Effector CD8-positive, alpha-beta T cell (primary cell): ENCODE measurements around the gene OR5H15.
"Not testable (repeated sequence)": the region's sequence is repeated elsewhere in the genome, so short reads cannot be mapped to it uniquely, and the experiment has no call there.

Experiments used
- DNase-seq: peaks from one replicate; lab custom pipeline; 2025; lab: John Stamatoyannopoulos, UW
- total RNA-seq, 4 experiments: gene quantifications; one replicate each; lab custom pipeline; 2026; lab: John Stamatoyannopoulos, UW

Gene OR5H15
- 0 reads per million in 4 experiments for total RNA-seq

DNA sequence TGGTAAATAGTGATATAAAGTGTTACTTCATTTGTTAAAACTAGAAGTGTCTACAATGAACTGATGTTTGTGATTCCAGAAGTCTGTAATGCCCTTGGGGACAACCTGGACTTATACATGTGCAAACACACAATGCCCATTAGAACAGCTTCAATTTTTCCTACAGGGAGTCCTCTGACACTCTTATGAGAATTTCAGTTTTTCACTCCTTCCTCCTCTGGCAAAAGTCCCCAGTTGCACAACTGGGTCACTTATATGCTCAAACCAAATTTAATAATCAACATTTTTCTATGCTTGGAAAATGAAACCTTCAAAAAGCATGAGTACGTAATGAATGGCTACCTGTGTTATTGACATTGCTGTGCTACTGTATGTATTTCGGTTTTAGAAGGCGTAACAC is at the start of gene OR5H15:
OR5H15 (plus strand) TSS at position 301 of the 400 bp plus-strand sequence. CDS start 2,004 bp downstream, outside the sequence.
- no peak for DNase-seq

DNA sequence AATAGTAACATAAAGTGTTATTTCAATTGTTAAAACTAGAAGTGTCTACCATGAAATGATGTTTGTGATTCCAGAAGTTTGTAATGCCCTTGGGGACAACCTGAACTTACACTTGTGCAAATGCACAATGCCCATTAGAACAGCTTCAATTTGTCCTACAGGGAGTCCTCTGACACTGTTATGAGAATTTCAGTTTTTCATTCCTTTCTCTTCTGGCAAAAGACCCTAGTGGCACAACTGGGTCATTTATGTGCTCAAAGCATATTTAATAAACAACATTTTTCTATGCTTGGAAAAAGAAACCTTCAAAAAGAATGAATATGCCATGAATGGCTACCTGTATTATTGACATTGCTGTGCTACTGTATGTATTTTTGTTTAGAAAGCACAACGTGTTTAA is 36.1 kb upstream of the OR5H15 start, which contains the start of gene OR5H1:
OR5H1 (plus strand) TSS at position 301 of the 400 bp plus-strand sequence. CDS start 1,977 bp downstream, outside the sequence.
- DNase-seq, result no peak

DNA sequence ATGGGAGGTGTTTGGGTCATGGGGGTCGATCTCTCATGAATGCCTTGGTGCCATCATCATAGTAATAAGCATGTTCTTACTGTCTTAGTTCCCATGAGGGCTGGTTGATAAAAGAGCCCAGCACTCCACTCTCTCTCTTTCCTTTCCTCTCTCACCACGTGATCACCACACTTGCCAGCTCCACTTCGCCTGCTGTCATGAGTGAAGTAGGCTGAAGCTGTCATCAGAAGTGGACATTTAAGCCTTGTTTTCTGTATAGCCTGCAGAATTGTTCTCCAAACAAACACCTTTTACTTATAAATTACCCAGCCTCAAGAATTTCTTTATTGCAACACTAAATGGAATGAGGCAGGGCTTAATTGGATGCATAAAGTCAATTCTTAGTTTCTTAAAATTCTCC is 29.9 kb upstream of the OR5H15 start:
- DNase-seq, result no peak

DNA sequence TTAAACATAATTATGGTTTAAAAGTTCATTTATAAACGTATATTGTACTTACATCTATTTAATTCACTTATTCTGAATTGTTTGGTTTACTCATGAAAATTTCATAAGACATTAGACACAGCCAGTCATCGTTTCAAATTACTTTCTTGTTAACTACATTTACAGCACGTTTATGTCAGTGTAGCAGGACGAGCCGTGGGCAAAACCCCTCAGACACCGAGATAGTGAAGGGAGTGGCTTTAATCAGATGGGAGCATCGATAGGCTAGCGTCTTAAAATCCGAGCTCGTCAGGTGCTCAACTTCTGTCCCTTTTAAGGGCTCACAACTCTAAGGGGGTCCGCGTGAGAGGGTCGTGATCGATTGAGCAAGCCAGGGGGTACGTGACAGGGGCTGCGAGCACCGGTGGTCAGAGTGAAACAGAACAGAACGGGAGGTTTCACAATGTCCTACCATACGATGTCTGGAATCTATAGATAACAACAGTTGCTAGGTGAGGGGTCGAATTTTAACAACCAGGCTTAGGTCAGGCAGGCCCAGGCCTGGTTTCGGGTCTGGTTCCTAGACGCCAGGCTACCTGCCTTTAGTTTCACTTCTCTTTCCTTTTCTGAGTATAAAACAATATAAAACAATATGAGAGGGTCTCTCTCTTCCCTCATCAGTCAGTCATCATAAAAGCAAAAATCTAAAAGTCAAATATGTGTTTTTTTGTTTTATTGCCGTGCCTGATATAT is 28.5 kb upstream of the OR5H15 start:
- not testable (repeated sequence) for DNase-seq

DNA sequence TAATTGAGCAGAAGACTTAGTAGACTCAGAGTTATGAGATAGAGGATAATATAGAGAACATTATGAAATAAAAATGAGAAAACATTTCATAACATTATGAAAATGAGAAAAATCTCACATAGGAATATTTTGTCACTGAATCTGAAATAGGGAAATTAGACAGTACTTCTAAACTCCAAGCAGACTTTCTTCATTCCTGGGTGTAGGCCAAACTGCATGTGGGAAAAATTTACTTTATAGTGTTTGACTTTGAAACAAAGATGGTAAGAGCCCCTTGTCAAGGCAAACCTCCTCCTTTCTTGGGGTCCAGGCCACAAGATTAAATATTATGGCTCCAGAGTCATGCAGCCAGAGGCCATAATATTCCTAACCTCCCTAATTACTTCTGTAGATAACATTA is 26.0 kb upstream of the OR5H15 start:
- DNase-seq, result no peak

DNA sequence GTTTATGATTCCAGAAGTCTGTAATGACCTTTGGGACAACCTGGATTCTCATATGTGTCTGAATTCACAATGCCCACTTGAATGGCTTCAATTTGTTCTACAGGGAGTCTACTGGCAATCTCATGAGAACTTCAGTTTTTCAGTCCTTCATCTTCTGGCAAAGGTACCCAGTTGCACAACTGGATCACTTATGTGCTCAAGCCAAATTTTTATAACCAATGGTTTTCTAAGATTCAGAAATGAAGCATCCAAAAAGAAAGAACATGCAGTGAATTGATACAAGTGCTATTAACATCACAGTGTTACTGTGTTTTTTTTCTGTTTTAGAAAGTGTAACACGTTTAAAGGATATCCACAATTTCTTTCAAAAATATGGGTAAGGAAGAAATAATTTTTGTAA is 19.3 kb upstream of the OR5H15 start, which contains the start of gene OR5H14:
OR5H14 (plus strand) TSS at position 301 of the 400 bp plus-strand sequence. CDS start 1,907 bp downstream, outside the sequence.
- no peak for DNase-seq

DNA sequence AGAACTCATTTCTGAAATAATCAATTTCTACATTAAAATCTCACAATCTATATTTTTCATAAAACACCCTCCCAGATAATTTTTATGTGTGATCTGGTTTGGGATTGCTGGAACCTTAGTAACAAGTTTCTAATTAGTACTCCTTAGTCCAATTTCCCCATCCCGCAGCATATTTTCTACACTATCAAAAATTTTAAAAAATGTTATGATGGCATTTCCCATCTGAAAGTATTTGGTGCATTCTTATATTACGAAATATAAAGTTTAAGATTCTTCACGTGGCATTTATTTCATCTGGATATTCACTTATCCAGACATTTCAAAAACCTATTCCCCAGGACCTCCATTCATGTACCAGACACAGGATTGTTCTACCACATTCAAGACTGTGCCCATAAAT is 17.7 kb upstream of the OR5H15 start:
- DNase-seq, result no peak

DNA sequence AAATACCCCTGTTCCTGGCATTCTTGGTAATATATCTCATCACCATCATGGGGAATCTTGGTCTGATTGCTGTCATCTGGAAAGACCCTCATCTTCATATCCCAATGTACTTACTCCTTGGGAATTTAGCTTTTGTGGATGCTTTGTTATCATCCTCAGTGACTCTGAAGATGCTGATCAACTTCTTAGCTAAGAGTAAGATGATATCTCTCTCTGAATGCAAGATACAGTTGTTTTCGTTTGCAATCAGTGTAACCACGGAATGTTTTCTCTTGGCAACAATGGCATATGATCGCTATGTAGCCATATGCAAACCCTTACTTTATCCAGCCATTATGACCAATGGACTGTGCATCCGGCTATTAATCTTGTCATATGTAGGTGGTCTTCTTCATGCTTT is 17.0 kb upstream of the OR5H15 start:
- not testable (repeated sequence) for DNase-seq

DNA sequence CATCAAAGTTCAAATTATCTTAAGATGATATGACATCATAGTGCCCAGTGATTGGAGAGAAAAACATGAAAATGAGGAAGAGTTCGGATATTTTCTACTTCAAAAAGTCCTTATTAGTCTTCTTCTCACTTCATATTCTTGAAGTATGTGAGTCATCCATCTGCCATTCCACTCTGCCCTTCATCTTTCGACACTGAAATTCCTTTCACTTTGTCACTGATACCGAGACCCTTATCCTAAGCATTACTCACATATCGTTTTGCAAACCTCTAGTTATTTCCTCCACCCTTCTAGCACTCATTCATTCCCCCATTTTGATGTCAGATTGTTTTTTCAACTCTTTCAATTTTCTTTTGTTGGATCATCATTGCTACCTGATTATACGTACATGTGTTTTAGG is 15.3 kb upstream of the OR5H15 start:
- no peak for DNase-seq

DNA sequence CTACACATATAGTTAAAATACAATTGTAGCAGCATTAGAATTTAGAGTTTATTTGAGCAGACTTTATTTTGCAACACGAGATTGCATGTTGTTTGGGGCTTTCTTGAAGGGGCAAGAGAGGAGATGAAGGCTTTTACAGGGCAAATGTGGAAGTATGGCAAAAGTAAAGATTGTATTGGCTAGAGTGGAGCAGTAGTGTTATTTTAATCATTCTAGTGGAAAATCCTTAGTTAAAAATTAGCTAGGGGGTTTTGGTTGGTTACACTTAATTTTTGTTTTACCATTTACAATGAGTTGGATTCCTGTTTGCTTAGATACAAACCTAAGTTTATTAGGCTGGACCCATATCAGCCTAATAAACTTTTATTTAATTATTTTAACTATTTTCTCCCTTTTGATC is 4.6 kb downstream of the OR5H15 start:
- no peak for DNase-seq

DNA sequence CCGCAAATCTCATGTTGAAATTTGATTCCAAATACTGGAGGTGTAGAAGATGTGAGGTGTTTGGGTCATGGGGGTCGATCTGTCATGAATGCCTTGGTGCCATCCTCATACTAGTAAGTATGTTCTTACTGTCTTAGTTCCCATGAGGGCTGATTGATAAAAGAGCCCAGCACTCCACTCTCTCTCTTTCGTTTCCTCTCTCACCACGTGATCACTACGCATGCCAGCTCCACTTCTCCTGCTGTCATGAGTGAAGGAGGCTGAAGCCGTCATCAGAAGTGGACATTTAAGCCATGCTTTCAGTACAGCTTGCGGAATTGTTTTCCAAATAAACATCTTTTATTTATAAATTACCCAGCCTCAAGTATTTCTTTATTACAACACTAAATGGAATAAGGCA is 6.1 kb downstream of the OR5H15 start:
- no peak for DNase-seq

DNA sequence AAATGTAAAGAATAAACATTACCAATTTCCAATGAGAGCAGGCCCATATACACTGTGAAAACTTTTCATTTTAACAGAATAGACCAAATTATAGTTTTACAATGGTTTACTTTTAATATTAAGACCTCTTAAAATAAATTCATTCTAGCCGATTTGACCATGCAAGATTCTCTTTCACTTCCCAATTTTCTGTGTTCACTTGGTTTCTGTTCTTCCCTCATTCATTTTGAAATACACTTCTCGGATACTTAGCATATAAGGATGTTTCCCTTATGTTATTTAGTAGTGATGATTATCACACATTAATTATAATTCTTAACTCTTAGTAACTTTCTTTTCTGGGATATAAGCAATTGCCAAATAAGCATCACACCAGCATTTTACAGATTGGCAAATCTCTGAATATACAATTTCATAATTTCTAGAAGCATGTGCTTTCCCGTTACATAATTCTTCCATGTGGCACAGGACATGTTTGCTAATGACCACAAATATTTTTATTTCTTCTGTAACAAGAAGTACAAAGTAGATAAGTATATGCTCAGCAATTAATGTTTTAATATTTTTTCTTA is 13.9 kb downstream of the OR5H15 start:
- DNase-seq, result no peak

DNA sequence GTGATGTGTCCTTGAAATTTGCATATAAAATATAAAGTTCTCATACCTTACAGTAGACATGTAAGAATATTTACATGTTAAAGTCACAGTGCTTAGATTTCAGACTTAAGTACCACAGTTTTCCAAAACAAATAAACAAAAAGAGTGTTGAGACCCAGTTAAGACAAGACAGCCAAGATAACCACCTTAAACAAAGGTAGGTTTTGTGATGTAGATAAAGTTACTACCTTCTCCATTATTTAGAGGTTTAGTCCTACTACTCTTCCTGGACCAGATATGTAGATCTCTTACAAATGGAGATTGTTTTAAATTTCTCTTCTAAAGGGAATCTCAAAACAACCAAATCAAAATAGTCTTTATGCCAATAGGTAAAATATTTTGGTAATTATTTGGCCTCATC is 15.7 kb downstream of the OR5H15 start:
- no peak for DNase-seq

DNA sequence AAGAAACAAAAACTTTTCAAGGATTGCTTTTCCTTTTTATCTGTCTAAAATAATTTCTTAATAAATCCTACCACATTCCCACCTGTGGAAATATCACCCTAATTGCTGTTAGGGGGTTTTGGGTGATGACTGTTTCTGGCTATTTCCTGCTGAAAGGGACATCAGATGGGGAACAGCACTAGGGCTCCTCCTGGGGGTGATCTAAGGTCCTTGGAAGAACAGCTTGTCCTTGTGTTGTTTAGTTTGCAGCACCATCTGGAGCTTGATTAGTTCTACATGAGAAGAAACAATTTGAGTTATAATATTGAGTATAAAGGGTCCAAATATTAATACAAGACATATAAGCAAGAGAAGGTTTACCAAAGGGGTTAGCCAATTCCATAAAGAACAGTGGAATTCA is 18.7 kb downstream of the OR5H15 start:
- no peak for DNase-seq

DNA sequence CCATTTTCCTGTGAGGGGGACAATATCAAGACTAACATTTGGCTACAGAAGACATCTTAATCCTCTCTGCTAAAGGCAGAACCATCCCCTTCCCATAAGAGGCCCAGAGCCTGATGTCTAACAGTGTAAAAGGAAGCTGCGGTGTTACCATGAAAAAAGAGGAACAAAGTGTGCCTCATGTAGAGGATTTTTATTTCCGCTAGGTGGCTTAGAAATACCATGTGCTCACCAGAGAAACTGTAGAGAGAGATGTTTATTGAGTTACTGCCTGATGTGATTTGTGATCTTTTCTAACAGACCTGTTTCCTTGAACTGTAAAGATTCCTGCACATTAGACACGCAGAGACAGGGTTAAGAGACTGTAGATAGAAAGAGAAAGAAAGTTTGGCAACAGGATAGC is 22.0 kb downstream of the OR5H15 start:
- no peak for DNase-seq

DNA sequence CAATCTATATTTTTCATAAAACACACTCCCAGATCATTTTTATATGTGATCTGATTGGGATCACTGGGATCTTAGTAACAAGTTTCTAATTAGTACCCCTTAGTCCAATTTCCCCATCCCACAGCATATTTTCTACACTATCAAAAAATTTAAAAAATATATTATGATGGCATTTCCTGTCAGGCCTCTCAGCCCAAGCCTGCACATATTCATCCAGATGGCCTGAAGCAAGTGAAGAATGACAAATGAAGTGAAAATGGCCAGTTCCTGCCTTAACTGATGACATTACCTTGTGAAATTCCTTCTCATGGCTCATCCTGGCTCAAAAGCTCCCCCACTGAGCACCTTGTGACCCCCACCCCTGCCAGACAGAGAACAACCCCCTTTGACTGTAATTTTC is 24.4 kb downstream of the OR5H15 start:
- DNase-seq, result not testable (repeated sequence)

DNA sequence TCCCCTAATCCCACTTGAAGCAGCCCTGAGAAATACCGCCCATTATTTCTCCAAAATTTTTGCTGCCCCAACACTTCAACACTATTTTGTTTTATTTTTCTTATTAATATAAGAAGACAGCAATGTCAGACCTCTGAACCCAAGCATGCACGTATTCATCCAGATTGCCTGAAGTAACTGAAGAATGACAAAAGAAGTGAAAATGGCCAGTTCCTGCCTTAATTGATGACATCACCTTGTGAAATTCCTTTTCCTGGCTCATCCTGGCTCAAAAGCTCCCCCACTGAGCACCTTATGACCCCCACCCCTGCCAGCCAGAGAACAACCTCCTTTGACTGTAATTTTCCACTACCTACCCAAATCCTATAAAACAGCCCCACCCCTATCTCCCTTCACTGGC is 29.8 kb downstream of the OR5H15 start:
- not testable (repeated sequence) for DNase-seq

DNA sequence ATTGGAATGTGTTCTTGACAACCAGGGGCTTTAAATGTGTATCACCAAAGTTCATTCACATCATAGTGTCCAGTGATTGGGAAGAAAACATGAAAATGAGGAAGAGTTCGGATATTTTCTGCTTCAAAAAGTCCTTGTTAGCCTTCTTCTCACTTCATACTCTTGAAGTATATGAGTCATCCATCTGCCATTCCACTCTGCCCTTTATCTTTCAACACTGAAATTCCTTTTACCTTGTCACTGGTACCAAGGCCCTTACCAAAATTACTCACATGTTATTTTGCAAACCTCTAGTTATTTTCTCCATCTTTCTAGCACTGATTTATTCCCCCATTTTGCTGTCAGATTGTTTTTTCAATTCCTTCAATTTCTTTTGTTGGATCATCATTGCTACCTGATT is 32.5 kb downstream of the OR5H15 start:
- DNase-seq, result no peak

DNA sequence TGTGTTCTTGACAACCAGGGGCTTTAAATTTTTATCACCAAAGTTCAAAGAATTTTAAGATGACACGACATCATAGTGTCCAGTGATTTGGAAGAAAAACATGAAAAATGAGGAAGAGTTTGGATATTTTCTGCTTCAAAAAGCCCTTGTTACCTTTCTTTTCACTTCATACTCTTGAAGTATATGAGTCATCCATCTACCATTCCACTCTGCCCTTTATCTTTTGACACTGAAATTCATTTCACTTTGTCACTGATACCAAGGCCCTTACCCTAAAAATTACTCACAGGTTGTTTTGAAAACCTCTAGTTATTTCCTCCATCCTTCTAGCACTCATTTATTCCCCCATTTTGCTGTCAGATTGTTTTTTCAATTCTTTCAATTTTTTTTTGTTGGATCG is 42.7 kb downstream of the OR5H15 start:
- no peak for DNase-seq

DNA sequence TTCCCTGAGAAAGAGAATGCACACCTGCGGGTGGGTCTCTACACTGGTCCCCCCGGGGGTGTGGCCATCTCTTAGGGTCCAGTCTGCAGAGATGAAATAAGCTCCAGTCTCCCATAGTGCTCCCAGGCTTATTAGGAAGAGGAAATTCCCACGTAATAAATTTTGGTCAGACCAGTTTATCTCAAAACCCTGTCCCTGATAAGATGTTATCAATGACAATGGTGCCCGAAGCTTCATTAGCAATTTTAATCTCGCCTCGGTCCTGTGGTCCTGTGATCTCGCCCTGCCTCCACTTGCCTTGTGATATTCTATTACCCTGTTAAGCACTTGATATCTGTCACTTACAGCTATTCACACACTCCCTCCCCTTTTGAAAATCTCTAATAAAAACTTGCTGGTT is 46.8 kb downstream of the OR5H15 start:
- no peak for DNase-seq

DNA sequence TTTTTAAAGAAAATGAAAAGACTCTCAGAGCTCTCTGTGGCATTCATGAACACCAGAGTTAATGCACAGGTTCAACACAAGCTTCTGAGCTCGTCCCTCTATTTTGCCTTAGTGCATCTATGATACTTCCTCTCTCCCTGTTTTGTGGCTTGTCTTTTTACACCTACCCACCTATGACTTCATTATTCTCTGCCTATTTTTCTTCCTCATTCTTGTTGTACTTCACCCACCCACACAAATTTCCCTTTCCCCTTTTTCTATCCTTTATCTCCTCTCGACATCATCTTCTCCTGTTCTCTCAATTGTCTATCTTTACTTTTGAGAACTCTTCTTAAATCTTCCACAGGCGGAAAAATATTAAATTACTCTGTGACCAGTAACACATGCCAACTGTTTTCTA is 48.6 kb downstream of the OR5H15 start:
- DNase-seq, result no peak
